ENCODE data around the gene BRINP3. TPM values are rescaled to one million over a fixed set of nuclear protein-coding genes. Genes with fewer than 3 reads are reported as not detected.

BRINP3 gene
- total RNA-seq, 1 experiment from 2014 or later: not detected

- Histone ChIP-seq H3K9me3 (replicated peaks) (no peaks in the 10 kb centered on the region; the same call in 1 of the 2 replicates), H3K4me1 (replicated peaks) (no peaks in the 10 kb centered on the region), H3K27me3 (replicated peaks) (no peaks in the 10 kb centered on the region), H3K4me3 (no peak overlapping the region), H3K36me3 (no peaks in the 10 kb centered on the region), H3K27ac (no peak overlapping the region)
- DNase-seq (ENCODE audit: low read depth in 1 of 2, low spot score in 2 of 2): no peak
Measured at GRCh38 chr1:190068304-190068703, 409.4 kb downstream of the BRINP3 start.

DNA sequence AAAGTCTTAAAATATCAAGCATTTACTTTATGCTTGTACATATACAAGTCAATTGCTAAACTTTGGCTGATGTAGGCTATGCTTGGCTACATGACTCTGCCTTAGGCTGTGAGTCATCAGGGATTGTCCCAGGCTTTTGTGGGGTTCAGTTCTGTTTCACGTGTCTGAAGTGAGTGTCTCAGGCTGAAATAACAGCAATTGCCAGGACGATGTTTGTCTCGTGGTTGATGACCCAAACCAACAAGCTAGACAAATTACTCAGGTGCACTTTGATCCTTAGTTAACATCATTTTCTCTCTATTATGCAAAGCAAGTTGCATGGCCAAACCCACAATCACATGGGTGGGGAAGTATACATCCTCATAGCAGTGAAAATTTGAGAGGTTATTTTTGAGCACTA, 410.1 kb downstream of the BRINP3 start:
- no peak for DNase-seq (ENCODE audit: low read depth in 1 of 2, low spot score in 2 of 2)

GRCh38 chr1:190066011-190066410, 411.7 kb downstream of the BRINP3 start:
- no peak for DNase-seq (ENCODE audit: low read depth in 1 of 2, low spot score in 2 of 2)
- H3K4me1 ChIP-seq (replicated peaks): no peaks in the 10 kb centered on the region
- H3K4me3 ChIP-seq: no peak overlapping the region
- no peaks in the 10 kb centered on the region for H3K27me3 ChIP-seq (replicated peaks)
- no peak overlapping the region for H3K27ac ChIP-seq
- no peaks in the 10 kb centered on the region for H3K36me3 ChIP-seq
- peaks cover 4% of the 10 kb centered on the region for H3K9me3 ChIP-seq (replicated peaks)

More for the DNA sequence above, 410.1 kb downstream of the BRINP3 start:
- no peaks in the 10 kb centered on the region for H3K4me1 ChIP-seq (replicated peaks)
- H3K27me3 ChIP-seq (replicated peaks): no peaks in the 10 kb centered on the region
- no peaks in the 10 kb centered on the region; the same call in none of the 2 replicates for H3K9me3 ChIP-seq (replicated peaks)
- H3K4me3 ChIP-seq: no peak overlapping the region
- H3K27ac ChIP-seq: no peak overlapping the region
- no peaks in the 10 kb centered on the region for H3K36me3 ChIP-seq

GRCh38 chr1:190049314-190049713, 428.4 kb downstream of the BRINP3 start:
- H3K27ac ChIP-seq: no peak overlapping the region
- H3K36me3 ChIP-seq: no peaks in the 10 kb centered on the region

More at GRCh38 chr1:190049314-190049713, 428.4 kb downstream of the BRINP3 start:
- Histone ChIP-seq H3K9me3 (replicated peaks) (no peaks in the 10 kb centered on the region), H3K4me1 (replicated peaks) (no peaks in the 10 kb centered on the region), H3K4me3 (no peak overlapping the region), H3K27me3 (replicated peaks) (no peaks in the 10 kb centered on the region)
- DNase-seq (ENCODE audit: low read depth in 1 of 2, low spot score in 2 of 2): no peak
